Measurements from ENCODE around the gene LDLRAD4. TPM values are rescaled to one million over a fixed set of nuclear protein-coding genes. Genes with fewer than 3 reads are reported as not detected.

Gene LDLRAD4
- polyA plus RNA-seq, 4 donors: 10.4 to 20.6 (median 11.6) TPM

GRCh38 chr18:13262839-13263691 is 44.5 kb downstream of the LDLRAD4 start:
- DNase-seq (ENCODE audit: low read depth in 4 of 4, low spot score in 3 of 4): no peak

- DNase-seq (ENCODE audit: low read depth in 4 of 4, low spot score in 3 of 4): no peak
Observed at GRCh38 chr18:13264091-13265007, 45.8 kb downstream of the LDLRAD4 start.

GRCh38 chr18:13265008-13265910 is 46.7 kb downstream of the LDLRAD4 start:
- no peak for DNase-seq (ENCODE audit: low read depth in 4 of 4, low spot score in 3 of 4)

- DNase-seq (ENCODE audit: low read depth in 4 of 4, low spot score in 3 of 4): no peak
Observed at GRCh38 chr18:13265911-13266217, 47.3 kb downstream of the LDLRAD4 start.

GRCh38 chr18:13266218-13267100 is 47.9 kb downstream of the LDLRAD4 start:
- no peak for DNase-seq (ENCODE audit: low read depth in 4 of 4, low spot score in 3 of 4)

- no peak for DNase-seq (ENCODE audit: low read depth in 4 of 4, low spot score in 3 of 4)
Observed at GRCh38 chr18:13267431-13267873, 48.9 kb downstream of the LDLRAD4 start.

- no peak for DNase-seq (ENCODE audit: low read depth in 4 of 4, low spot score in 3 of 4)
Observed at GRCh38 chr18:13268158-13269012, 49.8 kb downstream of the LDLRAD4 start.

- DNase-seq (ENCODE audit: low read depth in 4 of 4, low spot score in 3 of 4): no peak
Observed at GRCh38 chr18:13269013-13269280, 50.4 kb downstream of the LDLRAD4 start.

- DNase-seq (ENCODE audit: low read depth in 4 of 4, low spot score in 3 of 4): no peak
Observed at GRCh38 chr18:13269521-13270011, 51.0 kb downstream of the LDLRAD4 start.

- no peak for DNase-seq (ENCODE audit: low read depth in 4 of 4, low spot score in 3 of 4)
Observed at GRCh38 chr18:13270279-13270855, 51.8 kb downstream of the LDLRAD4 start.

GRCh38 chr18:13271302-13271911 is 52.8 kb downstream of the LDLRAD4 start:
- no peak for DNase-seq (ENCODE audit: low read depth in 4 of 4, low spot score in 3 of 4)

GRCh38 chr18:13272416-13272815 is 53.9 kb downstream of the LDLRAD4 start:
- no peak for DNase-seq (ENCODE audit: low read depth in 4 of 4, low spot score in 3 of 4)

GRCh38 chr18:13273800-13274199 is 55.2 kb downstream of the LDLRAD4 start:
- DNase-seq (ENCODE audit: low read depth in 4 of 4, low spot score in 3 of 4): no peak

- no peak for DNase-seq (ENCODE audit: low read depth in 4 of 4, low spot score in 3 of 4)
Observed at GRCh38 chr18:13275075-13275474, 56.5 kb downstream of the LDLRAD4 start.

- no peak for DNase-seq (ENCODE audit: low read depth in 4 of 4, low spot score in 3 of 4)
Observed at GRCh38 chr18:13276530-13277520, 58.3 kb downstream of the LDLRAD4 start.

GRCh38 chr18:13278062-13278630 is 59.6 kb downstream of the LDLRAD4 start:
- DNase-seq (ENCODE audit: low read depth in 4 of 4, low spot score in 3 of 4): no peak

Measured in left renal pelvis (tissue), 4 donors.